IMR-90 (cell line): ENCODE measurements around the gene FRAS1. TPM values are rescaled to one million over a fixed set of nuclear protein-coding genes. Genes with fewer than 3 reads are reported as not detected.
A peak's percentile ranks its signal among the peaks of the same experiment; 100 is the strongest.

Source experiments
- ATAC-seq: fragments of 200-7000 bp; cut with Tn5 transposase; 2 replicates; pipeline ENCODE4 v1.9.1; 2020; ENCODE audit warnings: low read depth, mild to moderate bottlenecking, moderate library complexity
- BruUV-seq: library from RNA; stranded (reverse); fragments of 400-500 nt; replicated peaks from 2 replicates; lab custom pipeline; 2021; lab: Mats Ljungman, UMichigan
- CTCF ChIA-PET: fragments of 300-600 bp; formaldehyde crosslinking; extraction: SDS; loops from one replicate; lab custom pipeline; 2021; ENCODE audit warnings: antibody characterized with exemption; lab: Yijun Ruan, JAX
- POLR2A ChIA-PET: fragments of 300-600 bp; sonication (Branson Sonifier 250); formaldehyde crosslinking; loops from one replicate; lab custom pipeline; 2022; ENCODE audit warnings: antibody characterized with exemption; ENCODE audit not compliant: unreplicated experiment; lab: Charles Lee
- DNase-seq: peaks from one replicate; pipeline ENCODE4 v3.0.0; 2013
- H2AFZ ChIP-seq: replicated peaks from 2 replicates; pipeline ENCODE3; 2013; ENCODE audit warnings: low read length, mild to moderate bottlenecking; ENCODE audit not compliant: poor library complexity
- H2AK5ac ChIP-seq: 2 replicates; pipeline ENCODE4 v1.6.1; 2013; ENCODE audit warnings: low read depth, low read length, inconsistent platforms
- H2AK9ac ChIP-seq: replicated peaks from 2 replicates; pipeline ENCODE3; 2013; ENCODE audit warnings: mild to moderate bottlenecking, low read depth, low read length, moderate library complexity; ENCODE audit not compliant: poor library complexity
- H2BK120ac ChIP-seq: 2 replicates; pipeline ENCODE4 v1.6.1; 2013; ENCODE audit warnings: low read depth, low read length, inconsistent platforms
- H2BK15ac ChIP-seq: 3 replicates; pipeline ENCODE4 v1.6.1; 2013; ENCODE audit warnings: low read depth, low read length, inconsistent platforms
- H2BK20ac ChIP-seq: 2 replicates; pipeline ENCODE4 v1.6.1; 2013; ENCODE audit warnings: low read depth, mild to moderate bottlenecking, inconsistent platforms, low read length, moderate library complexity
- H2BK5ac ChIP-seq: 2 replicates; pipeline ENCODE4 v1.6.1; 2013; ENCODE audit warnings: mild to moderate bottlenecking, low read depth, low read length, inconsistent platforms; ENCODE audit not compliant: poor library complexity, severe bottlenecking
- H3K14ac ChIP-seq: replicated peaks from 2 replicates; pipeline ENCODE4 v1.6.1; 2013; ENCODE audit warnings: low read depth, low read length, inconsistent platforms
- H3K18ac ChIP-seq: 2 replicates; pipeline ENCODE4 v1.6.1; 2013; ENCODE audit warnings: low read depth, low read length, control low read depth
- H3K23ac ChIP-seq: 2 replicates; pipeline ENCODE4 v1.6.1; 2013; ENCODE audit warnings: low read depth, low read length, inconsistent platforms
- H3K27ac ChIP-seq: 2 replicates; pipeline ENCODE4 v1.5.1; 2013; ENCODE audit warnings: mild to moderate bottlenecking, control low read depth, low read length; ENCODE audit not compliant: insufficient read depth
- H3K27me3 ChIP-seq: 2 replicates; pipeline ENCODE4 v1.6.1; 2013; ENCODE audit warnings: low read length; ENCODE audit not compliant: control insufficient read depth, insufficient read depth
- H3K36me3 ChIP-seq: 2 replicates; pipeline ENCODE4 v1.6.1; 2013; ENCODE audit warnings: low read length, mixed read lengths; ENCODE audit not compliant: control insufficient read depth, insufficient read depth
- H3K4ac ChIP-seq: 2 replicates; pipeline ENCODE4 v1.6.1; 2013; ENCODE audit warnings: low read depth, low read length, inconsistent platforms
- H3K4me1 ChIP-seq: 2 replicates; pipeline ENCODE4 v1.6.1; 2013; ENCODE audit warnings: low read length, mixed read lengths; ENCODE audit not compliant: control insufficient read depth, insufficient read depth
- H3K4me2 ChIP-seq: 2 replicates; pipeline ENCODE4 v1.6.1; 2013; ENCODE audit warnings: low read depth, mild to moderate bottlenecking, control low read depth, low read length, moderate library complexity
- H3K4me3 ChIP-seq: 2 replicates; pipeline ENCODE4 v1.5.1; 2013; ENCODE audit warnings: low read depth, mild to moderate bottlenecking, control low read depth, low read length, moderate library complexity; ENCODE audit not compliant: insufficient read depth
- H3K56ac ChIP-seq: 2 replicates; pipeline ENCODE4 v1.6.1; 2013; ENCODE audit warnings: low read length, inconsistent platforms; ENCODE audit not compliant: insufficient read depth; ENCODE audit errors: extremely low read depth
- H3K79me1 ChIP-seq, 2 experiments: 2 replicates each; pipeline ENCODE4 v1.6.1; 2013; ENCODE audit warnings: low read length in 2 of 2, inconsistent platforms in 1 of 2, low read depth in 1 of 2
- H3K9ac ChIP-seq: 2 replicates; pipeline ENCODE4 v1.6.1; 2013; ENCODE audit warnings: low read depth, low read length, control low read depth
- H3K9me1 ChIP-seq: 2 replicates; pipeline ENCODE4 v1.6.1; 2013; ENCODE audit warnings: low read length, inconsistent platforms; ENCODE audit not compliant: insufficient read depth
- H3K9me3 ChIP-seq: 2 replicates; pipeline ENCODE4 v1.6.1; 2013; ENCODE audit warnings: low read length; ENCODE audit not compliant: control insufficient read depth, insufficient read depth
- H4K20me1 ChIP-seq: 2 replicates; pipeline ENCODE4 v1.6.1; 2013; ENCODE audit warnings: low read length, inconsistent platforms; ENCODE audit not compliant: insufficient read depth
- H4K5ac ChIP-seq: 2 replicates; pipeline ENCODE4 v1.6.1; 2013; ENCODE audit warnings: mild to moderate bottlenecking, low read depth, low read length, control low read depth
- H4K8ac ChIP-seq, 2 experiments: 2 replicates each; pipeline ENCODE4 v1.6.1; 2013; ENCODE audit warnings: low read depth in 2 of 2, low read length in 2 of 2, control low read depth in 1 of 2, inconsistent platforms in 1 of 2
- H4K91ac ChIP-seq: 2 replicates; pipeline ENCODE4 v1.6.1; 2013; ENCODE audit warnings: low read depth, low read length, inconsistent platforms; ENCODE audit not compliant: insufficient read depth
- BHLHE40 ChIP-seq: fragments of 150-350 bp; IDR thresholded peaks from 2 replicates; pipeline ENCODE4 v1.6.1; 2016; ENCODE audit warnings: mild to moderate bottlenecking, low read depth, low read length
- RFX5 ChIP-seq: IDR thresholded peaks from 2 replicates; pipeline ENCODE4 v1.8.0; 2012; ENCODE audit warnings: low read depth, mild to moderate bottlenecking, low read length, moderate library complexity
- WGBS, 2 experiments: methylation state at CpG; one replicate each; pipeline versions ENCODE4 v1.1.5 to v1.1.7; 2013; ENCODE audit warnings: missing lambda C conversion rate in 2 of 2; ENCODE audit not compliant: insufficient read length in 1 of 2; ENCODE audit errors: extremely low coverage in 2 of 2; 5-methylcytosine and 5-hydroxymethylcytosine counted together
- dilution Hi-C: fragments of 300-500 bp; cut with HindIII; formaldehyde crosslinking; loops from one replicate; pipeline ENCODE4 v1.14.3; 2018; ENCODE audit warnings: low sequenced_read_pairs; ENCODE audit not compliant: unreplicated experiment
- in situ Hi-C: fragments of 300-500 bp; cut with MboI; formaldehyde crosslinking; loops from 3 replicates; pipeline ENCODE4 v1.14.3; 2019; ENCODE audit warnings: low sequenced_read_pairs, inconsistent platforms, mixed read lengths
- intact Hi-C: fragments of 100-400 bp; cut with micrococcal nuclease; formaldehyde crosslinking; loops from 2 replicates; pipeline ENCODE4 v1.10.0; 2022
- polyA plus RNA-seq, 3 experiments: library from polyadenylated mRNA; depleted of rRNA; stranded (reverse); fragments of >200 nt; gene quantifications; 2 replicates each; pipeline ENCODE4 v1.2.3, GENCODE V29; 2012; ENCODE audit warnings: low replicate concordance in 1 of 3
- total RNA-seq: library from RNA; depleted of rRNA; stranded (reverse); fragments of >200 nt; gene quantifications from 2 replicates; pipeline ENCODE4 v1.2.3, GENCODE V29; 2012

Gene FRAS1
- total and polyA plus RNA-seq, 2 of the 4 experiments (the other 2 are of a cell fraction), result under 0.01 to 0.03 TPM

DNA sequence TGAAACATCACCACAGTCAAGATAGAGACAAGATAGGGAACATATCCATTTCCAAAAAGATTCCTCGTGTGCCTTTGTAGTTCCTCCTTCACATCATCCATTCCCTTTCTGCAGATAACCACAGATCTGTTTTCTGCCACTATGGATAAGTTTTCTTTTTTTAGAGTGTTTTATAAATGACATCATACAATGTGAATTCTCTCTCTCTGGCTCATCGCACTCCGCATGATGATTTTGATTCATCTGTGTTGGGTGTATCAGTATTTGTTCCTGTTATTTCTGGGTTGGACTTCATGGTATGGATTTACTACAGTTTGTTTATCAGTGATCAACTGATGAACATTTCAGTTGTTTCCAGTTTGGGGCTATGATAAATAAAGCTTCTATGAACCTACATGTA, 471.2 kb downstream of the FRAS1 start:
- CTCF ChIA-PET, result no interaction called here
- WGBS, 2 experiments, result no CpG with 5 or more reads among the region's 3 CpGs
- no peak overlapping the region; the same call in 1 of the 2 replicates for H3K4me2 ChIP-seq

More for the DNA sequence above, 471.2 kb downstream of the FRAS1 start:
- Histone ChIP-seq H2AFZ (no peak overlapping the region), H2AK9ac (no peak overlapping the region), H3K79me1 (0 out of 4 replicates have a peak, but pooled peaks cover 0 to 4% of the 10 kb centered on the region in 2 experiments), H2BK15ac (no peak overlapping the region; the same call in 2 of the 3 replicates), H2BK20ac (no peak overlapping the region), H2AK5ac (no peak overlapping the region), H3K23ac (no peak overlapping the region), H3K14ac (no peak overlapping the region), H3K27ac (no peak overlapping the region), H3K27me3 (no peaks in the 10 kb centered on the region), H3K4ac (no peak overlapping the region), H3K9me3 (no peaks in the 10 kb centered on the region), H3K4me3 (no peak overlapping the region), H3K18ac (no peak overlapping the region), H3K36me3 (no peaks in the 10 kb centered on the region), H3K4me1 (peaks cover 10% of the 10 kb centered on the region), H2BK5ac (peak overlapping the region; percentile 50), H4K91ac (no peak overlapping the region), H2BK120ac (no peak overlapping the region), H3K56ac (no peak overlapping the region), H4K5ac (no peak overlapping the region), H3K9ac (no peak overlapping the region), H3K9me1 (peaks cover 10% of the 10 kb centered on the region), H4K20me1 (no peaks in the 10 kb centered on the region), H4K8ac (no peak overlapping the region)
- intact Hi-C loops, result no loop called here
- dilution Hi-C loops, result no loop called here
- no TSS peak for BruUV-seq
- in situ Hi-C loops, result no loop called here
- peak; percentile 69 for ATAC-seq
- TF ChIP-seq RFX5 (no peak), BHLHE40 (no peak)
- peak; percentile 73 for DNase-seq
- POLR2A ChIA-PET, result no interaction called here
